Measurements from ENCODE around the gene CAMTA1. TPM values are rescaled to one million over a fixed set of nuclear protein-coding genes. Genes with fewer than 3 reads are reported as not detected.

CAMTA1 gene
- total and polyA plus RNA-seq, 2 experiments from 2014 or later, result 89.0 to 145 TPM

- DNase-seq (ENCODE audit: low spot score), result peak; percentile 57
- no peak overlapping the region for H3K4me2 ChIP-seq
Observed at GRCh38 chr1:7509598-7509997, 724.3 kb downstream of the CAMTA1 start.

DNA sequence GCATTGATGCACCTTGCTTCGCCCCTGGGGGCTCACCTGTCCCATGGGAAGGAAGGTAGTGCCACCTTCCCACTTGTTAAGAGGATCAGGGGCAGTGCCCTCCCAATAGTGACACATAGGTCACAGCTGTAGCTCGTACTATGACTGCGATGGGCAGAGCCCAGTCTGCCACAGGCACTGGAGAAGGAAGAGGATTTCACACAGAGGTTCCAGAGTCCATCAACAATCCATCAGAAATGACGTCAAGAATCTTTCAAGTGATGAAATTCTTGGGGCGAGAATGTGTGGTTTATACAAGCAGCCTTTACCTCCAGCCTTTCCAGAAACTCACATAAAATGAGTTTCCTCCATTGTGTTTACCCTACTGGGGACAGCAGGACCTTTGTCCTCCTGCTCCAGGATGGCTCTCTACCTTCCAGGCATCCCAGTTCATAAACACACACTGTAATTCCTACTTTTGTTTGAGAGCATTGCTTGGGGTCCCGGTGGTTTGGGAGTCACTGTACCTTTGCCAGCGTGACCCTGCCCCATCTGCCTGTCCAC lies 725.2 kb downstream of the CAMTA1 start:
- H3K4me2 ChIP-seq, result no peak overlapping the region
- peak overlapping the region; percentile 84 for H3K27ac ChIP-seq
- TF ChIP-seq EZH2phosphoT487 (IDR thresholded peaks at IDR 0.05; ENCODE audit: low read depth, severe bottlenecking, unreplicated experiment) (no peak), EZH2 (IDR thresholded peaks at IDR 0.05; ENCODE audit: borderline replicate concordance) (no peak)
- TF ChIP-seq, protein P1, sequence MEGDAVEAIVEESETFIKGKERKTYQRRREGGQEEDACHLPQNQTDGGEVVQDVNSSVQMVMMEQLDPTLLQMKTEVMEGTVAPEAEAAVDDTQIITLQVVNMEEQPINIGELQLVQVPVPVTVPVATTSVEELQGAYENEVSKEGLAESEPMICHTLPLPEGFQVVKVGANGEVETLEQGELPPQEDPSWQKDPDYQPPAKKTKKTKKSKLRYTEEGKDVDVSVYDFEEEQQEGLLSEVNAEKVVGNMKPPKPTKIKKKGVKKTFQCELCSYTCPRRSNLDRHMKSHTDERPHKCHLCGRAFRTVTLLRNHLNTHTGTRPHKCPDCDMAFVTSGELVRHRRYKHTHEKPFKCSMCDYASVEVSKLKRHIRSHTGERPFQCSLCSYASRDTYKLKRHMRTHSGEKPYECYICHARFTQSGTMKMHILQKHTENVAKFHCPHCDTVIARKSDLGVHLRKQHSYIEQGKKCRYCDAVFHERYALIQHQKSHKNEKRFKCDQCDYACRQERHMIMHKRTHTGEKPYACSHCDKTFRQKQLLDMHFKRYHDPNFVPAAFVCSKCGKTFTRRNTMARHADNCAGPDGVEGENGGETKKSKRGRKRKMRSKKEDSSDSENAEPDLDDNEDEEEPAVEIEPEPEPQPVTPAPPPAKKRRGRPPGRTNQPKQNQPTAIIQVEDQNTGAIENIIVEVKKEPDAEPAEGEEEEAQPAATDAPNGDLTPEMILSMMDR (IDR thresholded peaks at IDR 0.05; ENCODE audit: poor library complexity), result no peak
- peak; percentile 61 for DNase-seq (ENCODE audit: low spot score)
- H3K9me2 ChIP-seq (replicated peaks; ENCODE audit: insufficient read depth), result no peaks in the 10 kb centered on the region
- H4K20me1 ChIP-seq (ENCODE audit: insufficient read depth, poor library complexity, severe bottlenecking), result no peaks in the 10 kb centered on the region
- 87% methylated on average over 7 of the region's 7 CpGs for WGBS (ENCODE audit: low lambda C conversion rate, missing lambda C conversion rate)
- H2AFZ ChIP-seq, result no peak overlapping the region
- H3K4me3 ChIP-seq, result no peak overlapping the region
- H3K27me3 ChIP-seq, result no peaks in the 10 kb centered on the region
- H3K4me1 ChIP-seq (ENCODE audit: insufficient read depth), result peaks cover 15% of the 10 kb centered on the region
- no peaks in the 10 kb centered on the region for H3K9me3 ChIP-seq (ENCODE audit: low read depth)
- no peaks in the 10 kb centered on the region for H3K36me3 ChIP-seq (replicated peaks; ENCODE audit: insufficient read depth, low read depth)
- H3K79me2 ChIP-seq, result no peaks in the 10 kb centered on the region

More at GRCh38 chr1:7509598-7509997, 724.3 kb downstream of the CAMTA1 start:
- WGBS (ENCODE audit: low lambda C conversion rate, missing lambda C conversion rate), result 54% methylated on average over 7 of the region's 7 CpGs
- H2AFZ ChIP-seq, result no peak overlapping the region
- H4K20me1 ChIP-seq (ENCODE audit: insufficient read depth, poor library complexity, severe bottlenecking), result no peaks in the 10 kb centered on the region
- no peaks in the 10 kb centered on the region for H3K79me2 ChIP-seq
- no peak overlapping the region for H3K4me3 ChIP-seq
- no peaks in the 10 kb centered on the region for H3K36me3 ChIP-seq (replicated peaks; ENCODE audit: insufficient read depth, low read depth)
- no peak for TF ChIP-seq EZH2phosphoT487 (IDR thresholded peaks at IDR 0.05; ENCODE audit: low read depth, severe bottlenecking, unreplicated experiment)
- no peak for TF ChIP-seq EZH2 (IDR thresholded peaks at IDR 0.05; ENCODE audit: borderline replicate concordance)
- TF ChIP-seq, protein P1 (IDR thresholded peaks at IDR 0.05; ENCODE audit: poor library complexity), result no peak
- H3K4me1 ChIP-seq (ENCODE audit: insufficient read depth), result peaks cover 15% of the 10 kb centered on the region
- no peaks in the 10 kb centered on the region for H3K9me3 ChIP-seq (ENCODE audit: low read depth)
- no peaks in the 10 kb centered on the region for H3K9me2 ChIP-seq (replicated peaks; ENCODE audit: insufficient read depth)
- H3K27me3 ChIP-seq, result no peaks in the 10 kb centered on the region
- H3K27ac ChIP-seq, result peak overlapping the region; percentile 84

- no peak for DNase-seq (ENCODE audit: low spot score)
- Histone ChIP-seq H3K36me3 (replicated peaks; ENCODE audit: insufficient read depth, low read depth) (no peaks in the 10 kb centered on the region), H3K4me3 (no peak overlapping the region), H3K9me3 (ENCODE audit: low read depth) (no peaks in the 10 kb centered on the region), H3K4me1 (ENCODE audit: insufficient read depth) (peaks cover 15% of the 10 kb centered on the region), H2AFZ (no peak overlapping the region), H3K27me3 (no peaks in the 10 kb centered on the region), H3K9me2 (replicated peaks; ENCODE audit: insufficient read depth) (no peaks in the 10 kb centered on the region), H3K79me2 (no peaks in the 10 kb centered on the region), H4K20me1 (ENCODE audit: insufficient read depth, poor library complexity, severe bottlenecking) (no peaks in the 10 kb centered on the region), H3K27ac (peak overlapping the region; percentile 84), H3K4me2 (no peak overlapping the region)
- 62% methylated on average over 2 of the region's 2 CpGs for whole genome bisulfite sequencing (ENCODE audit: low lambda C conversion rate, missing lambda C conversion rate)
- no peak for TF ChIP-seq EZH2phosphoT487 (IDR thresholded peaks at IDR 0.05; ENCODE audit: low read depth, severe bottlenecking, unreplicated experiment)
- TF ChIP-seq, protein P1 (IDR thresholded peaks at IDR 0.05; ENCODE audit: poor library complexity), result no peak
- no peak for TF ChIP-seq EZH2 (IDR thresholded peaks at IDR 0.05; ENCODE audit: borderline replicate concordance)
Observed at GRCh38 chr1:7511381-7511780, 726.1 kb downstream of the CAMTA1 start.

All from hepatocyte (in vitro differentiated cells).